EH (cell line): ENCODE measurements around the gene PRMT7.
A peak's percentile ranks its signal among the peaks of the same experiment; 100 is the strongest.

Experiments
- DNase-seq: peaks from one replicate; pipeline ENCODE4 v3.0.0-alpha.2; 2015; ENCODE audit warnings: low read depth

Gene PRMT7

DNA sequence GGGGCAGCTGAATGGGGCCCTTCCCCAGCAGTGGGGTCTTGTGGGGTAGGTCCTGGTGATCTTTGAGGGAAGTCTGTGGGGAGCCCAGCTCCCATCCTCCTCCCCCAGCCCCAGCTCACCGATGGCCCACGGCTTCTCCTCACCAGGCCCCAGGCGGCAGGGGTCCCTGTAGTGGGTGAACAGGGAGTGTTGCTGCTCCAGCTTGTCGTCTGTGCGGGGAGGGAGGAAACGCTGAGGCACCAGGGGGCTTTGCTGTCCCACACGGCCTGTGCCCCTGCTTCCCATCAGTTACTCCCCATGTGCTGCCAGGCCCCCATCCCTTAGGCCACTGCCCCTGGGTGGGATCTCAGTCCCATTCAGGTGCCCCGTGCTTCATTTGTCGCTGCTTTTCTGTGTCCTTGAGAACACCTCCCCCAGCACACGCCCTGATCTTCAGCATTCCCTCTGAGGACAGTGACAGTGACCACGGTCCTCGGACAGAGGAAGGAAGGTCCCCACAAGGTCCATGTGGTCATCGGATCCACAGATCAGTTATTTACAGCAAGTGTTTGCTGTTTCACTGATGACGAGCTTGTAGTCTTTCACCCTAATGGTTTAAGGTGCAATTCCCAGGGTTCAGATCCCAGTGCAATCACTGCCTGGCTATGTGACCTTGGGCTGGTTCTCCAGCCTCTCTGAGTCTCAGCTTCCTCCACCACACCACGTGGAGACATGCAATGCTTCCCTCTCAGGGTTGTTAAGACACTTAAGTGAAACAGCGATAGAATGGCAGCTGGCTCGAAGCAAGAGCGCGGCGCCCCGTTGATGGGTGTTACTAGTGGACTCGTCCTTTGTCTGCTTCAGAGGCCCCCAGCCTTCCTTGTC, 53.1 kb downstream of the PRMT7 start:
- DNase-seq: no peak

DNA sequence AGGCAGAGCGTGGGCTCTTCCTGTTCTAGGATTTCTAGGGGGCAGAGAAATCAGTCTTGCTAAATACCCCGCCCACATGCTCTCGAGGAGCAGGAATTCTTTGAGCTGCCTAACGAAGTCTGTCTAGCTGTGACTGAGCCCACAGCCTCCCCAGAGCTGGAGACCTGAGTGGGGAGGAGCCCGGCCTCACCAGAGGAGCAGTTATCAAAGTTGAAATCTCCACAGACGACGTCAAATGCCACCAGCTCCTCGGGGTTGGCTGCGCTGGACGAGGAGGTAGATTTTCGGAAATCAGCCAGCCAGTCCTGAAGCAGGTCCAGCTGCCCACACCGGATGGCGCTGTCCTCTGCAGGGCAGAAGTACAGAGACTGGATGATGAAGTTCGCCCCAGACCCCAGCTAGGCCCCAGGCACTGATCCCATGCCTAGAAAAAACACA, 53.8 kb downstream of the PRMT7 start:
- DNase-seq: peak; percentile 16

DNA sequence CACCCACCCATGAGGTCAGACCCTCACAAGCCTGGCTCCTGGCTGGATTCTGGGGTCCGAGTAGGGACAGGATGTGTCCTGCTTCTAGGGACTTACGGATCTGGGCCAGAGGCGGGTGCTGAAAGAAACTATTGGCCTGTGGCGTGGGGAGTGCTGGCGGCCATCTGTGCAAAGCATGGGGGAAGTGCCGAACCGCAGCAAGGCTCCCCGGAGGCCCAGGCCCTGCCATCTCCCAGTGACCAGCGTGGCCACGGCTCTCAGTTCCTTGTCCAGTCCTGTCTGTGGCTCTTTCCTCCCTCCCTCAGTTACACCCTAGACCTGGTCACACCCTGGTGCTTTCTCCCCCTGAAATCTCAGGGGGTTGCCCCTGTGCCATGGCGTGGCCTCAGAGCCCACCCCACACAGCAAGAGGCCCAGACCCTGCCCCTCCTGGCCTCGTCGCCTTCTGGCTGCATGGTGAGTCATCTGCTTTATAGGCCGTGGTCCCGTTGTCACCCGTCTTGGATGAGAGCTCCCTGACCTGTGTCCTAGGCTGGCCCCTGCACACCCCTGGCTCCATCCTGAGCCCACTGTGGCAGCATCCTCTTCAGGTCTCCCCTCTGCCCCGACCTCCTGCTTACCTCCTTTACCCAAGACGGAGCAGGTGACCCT, 54.5 kb downstream of the PRMT7 start:
- DNase-seq: peak; percentile 23

DNA sequence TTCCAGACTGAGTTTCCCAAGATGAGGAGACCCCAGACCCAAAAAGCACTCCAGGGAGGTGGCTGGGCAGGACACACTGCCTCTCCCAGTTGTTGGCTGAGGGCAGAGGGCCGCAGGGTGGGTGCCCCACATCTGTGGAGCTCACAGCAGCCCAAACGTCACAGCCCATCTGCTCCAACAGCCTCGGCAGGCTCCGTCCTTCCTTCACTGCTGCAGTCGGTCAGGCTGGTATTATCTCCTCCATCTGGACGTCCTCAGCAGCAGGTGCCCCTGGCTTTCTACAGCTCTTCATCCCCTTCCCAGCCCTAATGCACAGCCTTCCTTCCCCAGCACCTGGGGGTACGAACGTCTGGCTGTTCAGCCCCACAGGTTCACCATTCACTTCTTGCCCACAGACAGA, 55.2 kb downstream of the PRMT7 start:
- no peak for DNase-seq

GRCh38 chr16:68367030-68367429, 56.2 kb downstream of the PRMT7 start:
- DNase-seq: peak; percentile 46

DNA sequence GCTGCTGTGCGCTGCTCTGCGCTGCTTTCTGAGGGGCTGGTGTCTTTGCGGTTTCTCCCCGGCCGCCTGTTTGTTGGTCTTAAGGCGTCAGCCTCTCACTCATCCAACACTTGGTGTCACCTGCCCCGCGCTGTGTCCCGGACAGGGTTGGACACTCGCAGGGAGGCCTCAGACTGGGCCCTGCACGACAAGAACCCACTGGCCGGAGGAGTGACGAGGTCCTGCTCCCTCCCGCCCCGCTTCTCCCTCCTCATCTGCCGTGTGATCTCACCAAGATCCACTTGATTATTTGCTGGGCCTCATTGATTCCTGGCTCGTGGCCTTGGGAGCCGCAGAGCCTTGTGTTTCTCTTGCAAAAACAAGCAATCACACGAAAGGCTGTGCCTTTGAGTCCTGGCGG, 56.6 kb downstream of the PRMT7 start:
- DNase-seq: no peak

DNA sequence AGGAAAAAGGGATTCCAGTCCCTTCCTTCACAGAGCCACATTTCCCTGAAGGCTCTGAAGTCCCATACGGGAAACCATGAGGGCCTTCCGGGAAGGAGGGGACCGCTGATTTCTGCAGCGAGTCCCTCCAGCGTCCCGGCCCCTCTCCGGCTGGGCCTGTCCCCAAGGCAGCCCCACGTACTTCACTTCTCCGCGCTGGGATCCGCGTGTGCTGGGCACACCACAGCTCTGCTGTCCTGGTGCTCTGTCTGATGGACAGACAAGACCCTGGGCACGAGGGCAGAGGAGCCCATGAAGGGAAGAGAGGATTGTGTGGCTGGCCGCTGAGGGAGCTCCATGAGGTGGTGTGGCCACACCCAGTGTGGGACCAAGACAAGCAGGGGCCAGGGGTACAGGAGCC, 57.1 kb downstream of the PRMT7 start:
- no peak for DNase-seq

DNA sequence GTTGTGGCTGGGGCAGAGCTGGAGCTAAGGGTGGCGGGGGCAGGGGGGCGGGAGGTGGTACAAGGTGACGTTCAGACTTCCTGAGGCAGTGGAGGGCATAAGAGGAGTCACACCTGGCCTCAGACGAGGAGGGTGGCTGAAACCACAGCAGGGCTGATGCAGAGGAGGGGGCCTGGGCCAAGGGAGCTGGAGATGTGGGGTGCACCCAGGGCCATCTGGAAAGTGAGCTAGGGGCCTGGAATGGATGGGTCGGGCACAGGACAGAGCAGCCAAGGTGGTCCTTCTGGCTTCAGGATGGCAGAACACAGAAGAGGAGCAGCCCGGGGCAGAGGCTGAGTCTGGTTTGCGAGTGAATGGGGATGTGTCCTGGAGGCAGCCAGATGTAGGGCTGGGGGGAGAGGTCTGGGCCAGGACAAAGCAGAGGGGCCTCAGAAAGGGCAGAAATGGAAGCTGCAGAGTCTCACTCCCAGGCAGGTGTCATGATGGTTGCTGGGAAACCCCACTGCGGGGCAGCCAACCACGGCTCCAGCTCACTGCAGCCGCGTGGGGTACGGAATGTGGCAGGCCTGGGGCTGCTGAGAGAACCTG, 57.6 kb downstream of the PRMT7 start:
- DNase-seq: no peak

DNA sequence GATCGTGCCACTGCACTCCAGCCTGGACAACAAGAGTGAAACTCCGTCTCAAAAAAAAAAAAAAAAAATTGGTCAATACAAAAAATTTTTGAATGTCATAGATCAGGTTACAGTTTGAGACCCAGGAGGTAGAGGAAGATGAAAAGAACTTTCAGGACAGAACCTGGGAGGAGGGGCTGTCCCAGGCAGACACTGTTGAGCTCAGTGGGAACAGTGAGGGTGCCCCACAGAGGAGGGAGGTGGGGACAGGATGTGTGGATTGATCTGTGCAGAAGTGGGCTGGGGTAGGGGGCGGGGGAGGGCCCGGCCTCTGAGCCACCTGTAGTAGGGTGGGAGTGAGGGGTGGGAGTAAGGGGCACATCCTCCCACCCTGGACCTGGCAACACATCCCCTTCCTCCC, 58.3 kb downstream of the PRMT7 start:
- DNase-seq: no peak

DNA sequence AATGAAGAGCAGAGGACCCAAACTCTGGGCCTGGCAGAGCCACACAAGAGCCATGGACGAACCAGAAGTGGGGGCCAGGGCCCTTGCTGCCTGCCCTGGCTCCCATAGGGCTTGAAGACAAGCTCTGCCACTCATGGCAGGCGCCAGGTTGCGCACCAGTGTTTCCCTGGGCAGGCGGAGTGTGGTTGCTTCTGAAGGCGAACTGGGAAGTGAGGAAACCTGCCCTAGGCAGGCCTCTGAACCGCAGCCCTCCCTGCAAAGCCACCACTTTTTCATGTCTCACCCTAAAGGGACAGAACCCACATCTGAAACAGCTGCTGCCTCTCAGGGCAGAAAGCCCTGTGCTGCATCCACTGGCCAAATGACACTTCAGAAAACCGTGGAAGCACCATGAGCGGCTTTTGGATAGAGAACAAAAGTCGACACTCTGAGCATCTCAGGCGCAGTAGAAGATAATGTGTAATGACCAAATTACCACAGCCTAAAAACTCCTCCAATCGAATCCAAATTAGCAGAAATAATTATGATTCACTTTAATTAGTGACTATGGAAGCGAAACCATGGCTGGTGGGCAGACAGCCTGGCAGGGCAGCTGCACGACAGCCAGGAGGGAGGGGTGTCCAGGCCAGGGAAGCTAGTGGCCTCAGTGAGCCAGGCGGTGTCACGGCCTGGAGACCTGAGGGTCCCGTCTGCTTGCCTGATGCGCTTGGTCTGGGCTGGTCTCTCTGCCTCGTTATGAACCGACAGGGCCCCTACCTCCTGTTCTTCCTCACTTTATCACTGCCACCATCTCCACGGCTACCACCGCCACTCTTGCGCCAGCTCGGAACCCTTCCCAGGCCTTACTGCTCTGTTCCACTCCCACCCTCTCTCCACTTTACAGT, 59.1 kb downstream of the PRMT7 start:
- DNase-seq: no peak

GRCh38 chr16:68370581-68371275, 59.9 kb downstream of the PRMT7 start:
- DNase-seq: no peak

DNA sequence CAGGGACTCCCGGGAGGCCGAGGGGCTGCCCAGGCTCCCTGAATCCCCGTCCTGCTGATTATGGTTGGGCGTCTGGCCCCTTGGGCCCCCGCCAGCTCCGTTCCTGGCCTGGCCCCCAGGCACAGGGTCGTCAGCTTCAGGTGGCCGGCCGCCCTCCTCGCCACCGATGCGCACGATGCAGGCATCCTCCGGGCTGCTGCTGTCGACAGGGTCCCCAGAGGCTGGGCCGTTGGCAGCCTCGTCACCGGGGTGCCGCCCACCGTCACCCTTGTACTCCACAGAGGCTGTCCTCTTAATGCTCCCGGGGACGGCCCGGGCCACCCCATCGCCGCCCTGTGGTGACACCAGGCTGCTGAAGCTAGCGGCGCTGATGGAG, 60.4 kb downstream of the PRMT7 start:
- no peak for DNase-seq

- DNase-seq: no peak
These were observed 61.0 kb downstream of the PRMT7 start for GRCh38 chr16:68371706-68372380.

- DNase-seq: no peak
These were observed 61.5 kb downstream of the PRMT7 start for GRCh38 chr16:68372381-68372720.

- DNase-seq: no peak
These were observed 62.0 kb downstream of the PRMT7 start for GRCh38 chr16:68372806-68373205.

GRCh38 chr16:68373528-68374245, 62.9 kb downstream of the PRMT7 start:
- DNase-seq: no peak

GRCh38 chr16:68374246-68374805, 63.5 kb downstream of the PRMT7 start:
- no peak for DNase-seq

DNA sequence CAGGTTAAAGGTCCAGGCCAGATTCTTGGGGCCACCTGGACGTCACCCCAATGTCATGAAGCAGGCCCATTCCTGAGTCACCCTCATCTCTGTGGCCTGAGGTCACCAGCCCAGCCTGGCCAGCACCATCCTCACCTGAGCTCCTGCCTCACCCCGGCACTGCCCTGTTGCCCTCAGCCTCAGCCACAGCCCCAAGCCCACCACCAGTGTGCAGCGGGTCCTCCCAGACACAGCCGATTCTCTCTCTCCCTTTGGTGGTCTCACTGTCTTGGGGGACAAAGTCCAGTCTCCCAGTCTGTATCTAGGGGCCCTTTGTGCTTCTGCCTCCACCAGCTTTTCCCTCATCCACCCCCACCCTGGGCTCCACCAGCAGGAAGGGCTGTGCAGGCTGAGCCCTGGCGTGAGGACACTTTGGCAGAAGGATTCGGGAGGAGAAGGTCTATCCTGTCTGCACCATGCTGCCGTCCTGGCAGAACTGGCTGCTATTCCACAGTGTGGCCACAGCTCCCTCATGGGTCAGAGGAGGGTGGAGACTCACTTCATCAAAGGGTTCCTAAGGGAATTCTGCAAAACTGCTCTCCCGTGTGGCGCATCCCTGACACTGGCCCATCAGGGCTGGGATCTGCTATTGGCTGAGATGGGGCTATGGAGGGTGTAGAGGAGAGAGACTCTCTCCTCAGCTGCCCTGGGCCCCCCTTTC, 64.3 kb downstream of the PRMT7 start:
- no peak for DNase-seq

DNA sequence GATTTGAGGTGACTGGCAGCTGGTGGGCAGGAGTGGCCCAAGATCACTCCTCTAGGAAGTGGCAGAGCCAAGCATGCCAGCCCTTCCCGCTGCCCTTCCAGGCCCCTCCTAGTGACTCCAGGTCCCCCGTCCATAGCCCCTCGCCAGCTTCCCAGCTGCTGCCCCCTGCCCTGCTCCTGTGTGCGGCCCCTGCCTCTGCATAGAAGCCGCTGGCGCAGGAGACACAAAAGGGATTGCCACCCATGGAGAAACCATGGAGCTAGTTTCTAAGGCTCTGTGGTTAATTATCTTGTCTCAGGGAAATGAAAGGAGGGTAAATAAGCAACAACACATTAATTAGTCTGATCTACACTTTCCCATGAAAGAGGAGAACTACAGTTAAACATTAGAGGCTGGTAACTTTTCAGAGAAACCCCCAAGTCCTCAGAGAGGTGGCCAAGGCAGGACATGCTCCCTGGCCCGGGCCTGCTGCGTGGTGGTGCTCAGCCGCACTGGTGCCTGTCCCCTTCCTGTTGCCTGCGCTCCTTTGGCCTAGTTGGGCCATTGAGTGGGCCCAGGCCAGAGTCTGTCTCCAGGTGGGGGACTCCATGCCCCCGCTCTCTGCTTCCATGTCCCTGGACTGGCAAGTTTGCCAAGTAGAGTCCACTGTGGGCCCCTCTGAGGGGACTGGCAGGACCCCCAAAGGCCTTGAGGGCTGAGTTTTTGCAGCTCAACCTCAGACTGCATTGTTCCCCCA, 65.2 kb downstream of the PRMT7 start:
- DNase-seq: no peak
